Fibroblast of villous mesenchyme (primary cell): ENCODE data around the gene MOCOS. TPM values are rescaled to one million over a fixed set of nuclear protein-coding genes. Genes with fewer than 3 reads are reported as not detected.
A peak's percentile ranks its signal among the peaks of the same experiment; 100 is the strongest.

Experiments used
- DNase-seq: peaks from one replicate; pipeline ENCODE4 v3.0.0-alpha.2; 2010; ENCODE audit warnings: low read depth
- H3K4me3 ChIP-seq: 2 replicates; pipeline ENCODE4 v1.5.1; 2011; ENCODE audit warnings: low read depth, mild to moderate bottlenecking, low read length
- total RNA-seq: library from RNA; depleted of rRNA; stranded (reverse); fragments of >200 nt; gene quantifications from 2 replicates; pipeline ENCODE4 v1.2.3, GENCODE V29; 2012
- TF ChIP-seq, protein P1 (sequence below): IDR thresholded peaks from 2 replicates; pipeline ENCODE4 v1.5.1; 2012; ENCODE audit warnings: low read depth, mild to moderate bottlenecking, low read length; ENCODE audit not compliant: insufficient read depth

MOCOS gene
- total RNA-seq, 1 donor = 3.0 TPM

DNA sequence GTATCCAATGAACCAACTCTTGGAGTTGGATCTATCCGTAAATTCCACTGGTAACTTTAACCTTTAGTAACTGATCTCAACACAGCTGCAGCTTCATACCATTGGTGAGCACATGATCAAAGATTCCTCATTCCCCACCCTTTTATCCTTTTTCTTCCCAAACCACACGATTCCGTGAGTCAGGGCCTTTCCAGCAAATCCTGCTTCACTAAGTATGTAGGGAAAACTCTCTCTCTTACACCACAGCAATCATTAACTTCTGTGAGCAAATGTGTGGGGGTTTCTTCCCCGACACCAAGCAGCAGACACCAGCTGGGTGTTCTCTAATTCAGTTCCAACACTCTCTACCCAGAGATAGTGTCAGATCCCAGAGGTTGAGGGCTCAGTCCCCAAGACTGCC, 34.1 kb upstream of the MOCOS start:
- peak; percentile 92 for DNase-seq
- TF ChIP-seq, protein P1, sequence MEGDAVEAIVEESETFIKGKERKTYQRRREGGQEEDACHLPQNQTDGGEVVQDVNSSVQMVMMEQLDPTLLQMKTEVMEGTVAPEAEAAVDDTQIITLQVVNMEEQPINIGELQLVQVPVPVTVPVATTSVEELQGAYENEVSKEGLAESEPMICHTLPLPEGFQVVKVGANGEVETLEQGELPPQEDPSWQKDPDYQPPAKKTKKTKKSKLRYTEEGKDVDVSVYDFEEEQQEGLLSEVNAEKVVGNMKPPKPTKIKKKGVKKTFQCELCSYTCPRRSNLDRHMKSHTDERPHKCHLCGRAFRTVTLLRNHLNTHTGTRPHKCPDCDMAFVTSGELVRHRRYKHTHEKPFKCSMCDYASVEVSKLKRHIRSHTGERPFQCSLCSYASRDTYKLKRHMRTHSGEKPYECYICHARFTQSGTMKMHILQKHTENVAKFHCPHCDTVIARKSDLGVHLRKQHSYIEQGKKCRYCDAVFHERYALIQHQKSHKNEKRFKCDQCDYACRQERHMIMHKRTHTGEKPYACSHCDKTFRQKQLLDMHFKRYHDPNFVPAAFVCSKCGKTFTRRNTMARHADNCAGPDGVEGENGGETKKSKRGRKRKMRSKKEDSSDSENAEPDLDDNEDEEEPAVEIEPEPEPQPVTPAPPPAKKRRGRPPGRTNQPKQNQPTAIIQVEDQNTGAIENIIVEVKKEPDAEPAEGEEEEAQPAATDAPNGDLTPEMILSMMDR = no peak
- H3K4me3 ChIP-seq = no peak overlapping the region

DNA sequence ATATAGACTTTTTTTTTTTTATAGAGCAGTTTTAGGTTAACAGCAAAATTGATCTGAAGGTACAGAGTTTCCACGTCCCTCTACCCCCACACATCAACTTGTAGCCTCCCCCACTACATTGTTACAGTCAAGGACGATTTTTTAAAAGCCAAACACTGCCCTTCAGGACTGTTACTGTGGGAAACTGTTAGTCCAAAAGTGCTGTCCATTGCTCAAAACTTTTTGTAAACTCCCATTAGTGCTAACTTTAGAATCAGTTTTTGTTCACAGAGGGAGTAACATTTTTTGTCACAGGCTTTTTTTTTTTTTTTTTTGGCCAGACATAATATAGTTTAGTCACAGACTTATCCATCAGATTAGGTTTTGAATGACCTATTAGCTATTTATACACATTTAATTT, 33.5 kb upstream of the MOCOS start:
- TF ChIP-seq, protein P1 = no peak
- H3K4me3 ChIP-seq = no peak overlapping the region
- DNase-seq = no peak

DNA sequence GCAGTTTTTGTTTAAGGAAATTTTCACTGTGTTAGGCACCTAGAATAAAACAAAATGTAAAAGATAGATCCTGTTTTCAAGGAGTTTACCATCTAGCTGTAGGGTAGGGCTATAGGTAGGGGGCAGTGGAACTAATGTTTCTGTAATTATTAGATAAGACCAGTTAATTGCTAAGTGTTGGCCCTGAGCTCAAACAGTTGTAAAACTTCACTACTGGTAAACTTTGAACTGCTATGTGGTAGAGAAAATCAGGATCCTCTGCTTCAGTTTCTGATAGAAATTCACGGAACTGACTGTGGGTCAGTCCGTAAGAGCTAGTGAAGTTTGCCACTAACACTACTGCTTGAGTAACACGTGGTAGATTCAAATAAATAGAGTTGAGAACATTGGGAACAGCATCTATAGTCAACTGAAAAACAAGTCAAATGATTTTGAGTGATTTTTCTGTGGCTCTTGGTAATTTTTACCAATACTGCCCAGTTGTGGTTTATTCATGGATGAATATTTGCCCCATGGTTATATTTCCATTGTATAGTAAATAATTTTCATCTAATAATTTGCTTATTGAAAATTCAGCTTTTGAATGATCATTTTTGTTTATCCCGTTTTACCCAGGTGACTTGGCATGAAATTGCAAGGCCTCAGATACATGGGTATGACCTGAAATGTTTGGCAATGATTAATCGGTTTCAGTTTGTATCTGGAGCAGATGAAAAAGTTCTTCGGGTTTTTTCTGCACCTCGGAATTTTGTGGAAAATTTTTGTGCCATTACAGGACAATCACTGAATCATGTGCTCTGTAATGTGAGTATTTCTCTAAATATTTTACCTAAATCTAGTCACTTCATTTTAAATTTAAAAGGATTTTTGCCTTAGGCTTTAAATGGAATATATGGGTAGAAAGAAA, 31.2 kb upstream of the MOCOS start:
- TF ChIP-seq, protein P1 = no peak
- DNase-seq = no peak
- H3K4me3 ChIP-seq = no peak overlapping the region

DNA sequence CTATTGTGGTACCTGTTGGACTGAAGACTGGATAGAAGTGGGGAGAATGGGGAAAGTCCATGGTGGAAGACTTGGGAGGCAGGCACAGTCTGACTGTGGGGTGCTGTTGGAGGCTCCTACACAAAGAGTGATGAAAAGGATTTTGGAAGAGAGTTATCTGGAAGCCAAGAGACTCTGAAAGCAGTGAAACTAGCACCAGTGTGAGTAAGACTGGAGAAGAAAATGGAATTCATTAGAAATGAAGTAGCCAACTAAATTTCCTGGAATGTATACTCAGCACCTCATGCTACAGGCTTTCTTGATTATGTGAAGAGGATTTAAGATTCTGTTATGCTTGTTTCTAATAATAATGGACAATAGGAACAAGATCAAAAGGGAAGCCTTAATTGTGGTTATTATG, 29.9 kb upstream of the MOCOS start:
- TF ChIP-seq, protein P1 = no peak
- H3K4me3 ChIP-seq = no peak overlapping the region
- no peak for DNase-seq

DNA sequence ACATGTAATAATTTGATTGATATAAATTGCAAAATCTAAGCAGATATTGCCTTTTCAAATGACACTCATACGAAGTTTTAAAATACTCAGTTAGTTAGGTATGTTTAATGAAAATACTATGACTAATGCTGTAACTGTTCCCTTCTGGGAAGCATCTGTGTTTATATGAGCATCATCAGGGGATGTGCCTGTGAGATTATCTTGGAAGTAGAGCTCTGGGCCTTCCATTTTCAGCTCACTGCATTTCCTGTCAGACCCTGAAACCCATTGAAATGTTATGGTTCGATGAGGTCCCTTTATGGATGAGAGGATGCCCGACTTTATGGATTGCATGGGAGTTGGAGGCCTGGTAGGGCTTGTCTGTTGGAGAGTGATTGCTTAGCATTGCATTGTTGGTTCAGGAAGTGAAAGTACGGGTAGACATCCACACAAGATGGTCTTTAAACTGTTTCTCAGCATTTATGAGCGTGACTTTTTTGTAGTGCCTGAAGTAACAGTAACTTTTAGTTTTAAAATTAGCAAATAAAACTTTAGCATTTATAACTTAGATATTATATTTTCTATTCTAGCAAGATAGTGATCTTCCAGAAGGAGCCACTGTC, 28.9 kb upstream of the MOCOS start:
- TF ChIP-seq, protein P1 = no peak
- no peak overlapping the region for H3K4me3 ChIP-seq
- peak; percentile 89 for DNase-seq

DNA sequence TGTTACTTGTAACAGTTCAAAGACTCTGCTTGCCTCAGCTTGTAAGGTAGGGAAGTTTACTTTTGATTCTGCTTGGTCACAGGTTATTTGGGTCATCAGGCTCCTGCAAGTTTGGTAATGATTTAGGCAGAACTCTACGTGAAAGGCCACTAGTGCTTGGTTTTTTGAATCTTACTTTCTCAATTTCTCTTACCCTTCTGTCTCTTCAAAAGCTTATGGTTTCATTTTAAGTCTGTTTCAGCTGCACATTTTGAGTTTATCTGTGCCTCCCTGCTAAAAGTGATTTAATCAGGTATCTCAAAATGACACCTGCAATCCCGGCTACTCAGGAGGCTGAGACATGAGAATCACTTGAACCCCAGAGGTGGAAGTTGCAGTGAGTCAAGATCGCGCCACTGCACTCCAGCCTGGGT, 26.3 kb upstream of the MOCOS start:
- TF ChIP-seq, protein P1 = no peak
- H3K4me3 ChIP-seq = no peak overlapping the region
- DNase-seq = no peak
